HCT116 (cell line): Measurements from ENCODE around the gene POLR2J. TPM values are rescaled to one million over a fixed set of nuclear protein-coding genes. Genes with fewer than 3 reads are reported as not detected.
A peak's percentile ranks its signal among the peaks of the same experiment; 100 is the strongest.

ENCODE experiments used
- ATAC-seq: fragments of 200-7000 bp; cut with Tn5 transposase; 2 replicates; pipeline ENCODE4 v1.9.1; 2020; ENCODE audit warnings: mild to moderate bottlenecking, moderate library complexity
- BruUV-seq: library from RNA; stranded (reverse); fragments of 400-500 nt; replicated peaks from 2 replicates; lab custom pipeline; 2021; lab: Mats Ljungman, UMichigan
- CTCF ChIA-PET: fragments of 300-600 bp; sonication (Branson Sonifier 250); formaldehyde crosslinking; loops from one replicate; lab custom pipeline; 2021; ENCODE audit warnings: antibody characterized with exemption; lab: Charles Lee
- POLR2A ChIA-PET: fragments of 300-600, 350-600 bp; sonication (Branson Sonifier 250); formaldehyde crosslinking; loops from one replicate; lab custom pipeline; 2021; ENCODE audit warnings: antibody characterized with exemption; lab: Charles Lee
- RAD21 ChIA-PET, 2 experiments: fragments of 300-600 bp; sonication (Branson Sonifier 250); formaldehyde crosslinking; loops; one replicate each; lab custom pipeline; 2023; ENCODE audit warnings: low total read pairs in 2 of 2; ENCODE audit not compliant: uncharacterized antibody in 2 of 2, unreplicated experiment in 2 of 2, low non-redundant PET in 1 of 2; lab: Charles Lee
- DNase-seq: peaks from one replicate; pipeline ENCODE4 v3.0.0-alpha.2; 2010; ENCODE audit warnings: low read depth, low spot score
- H2AFZ ChIP-seq: fragments of 200-600 bp; shearing (Covaris generic), sonication (generic); 2 replicates; pipeline ENCODE4 v1.6.1; 2017; ENCODE audit warnings: low read depth, mixed run types, mixed read lengths, antibody characterized with exemption, low read length; ENCODE audit not compliant: poor library complexity, severe bottlenecking
- H3K27ac ChIP-seq: 2 replicates; pipeline ENCODE4 v1.5.1; 2012; ENCODE audit warnings: low read depth, low read length
- H3K27me3 ChIP-seq: fragments of 200-600 bp; sonication (generic); 2 replicates; pipeline ENCODE4 v1.6.1; 2016; ENCODE audit warnings: mixed run types, low read length, mixed read lengths; ENCODE audit not compliant: insufficient read depth
- H3K36me3 ChIP-seq, 2 experiments: fragments of 200-500 bp in 1 of 2; fragments of 200-600 bp in 1 of 2; sonication (Bioruptor generic) in 1 of 2; sonication (generic) in 1 of 2; 2 replicates each; pipeline versions ENCODE4 v1.5.1 to v1.6.1; 2014 to 2016; ENCODE audit warnings: low read length in 2 of 2, inconsistent platforms in 1 of 2, mixed read lengths in 1 of 2, mixed run types in 1 of 2; ENCODE audit not compliant: insufficient read depth in 2 of 2, control insufficient read depth in 1 of 2
- H3K4me1 ChIP-seq, 2 experiments: fragments of 200-600 bp in 1 of 2; sonication (generic) in 1 of 2; 2 replicates each; pipeline versions ENCODE4 v1.5.1 to v1.6.1; 2012 to 2017; ENCODE audit warnings: low read length in 2 of 2, inconsistent platforms in 1 of 2, mild to moderate bottlenecking in 1 of 2, mixed read lengths in 1 of 2, mixed run types in 1 of 2, moderate library complexity in 1 of 2; ENCODE audit not compliant: insufficient read depth in 2 of 2, control insufficient read depth in 1 of 2
- H3K4me2 ChIP-seq: fragments of 200-600 bp; sonication (generic); 2 replicates; pipeline ENCODE4 v1.6.1; 2017; ENCODE audit warnings: mixed run types, low read length, mixed read lengths
- H3K4me3 ChIP-seq, 2 experiments: fragments of 200-600 bp in 1 of 2; sonication (generic) in 1 of 2; replicated peaks in 1 of 2; 2 replicates each; pipeline ENCODE4 v1.5.1; 2011 to 2016; ENCODE audit warnings: low read length in 2 of 2, control low read depth in 1 of 2, low read depth in 1 of 2, mild to moderate bottlenecking in 1 of 2, mixed read lengths in 1 of 2, mixed run types in 1 of 2
- H3K79me2 ChIP-seq: fragments of 200-600 bp; sonication (generic); 2 replicates; pipeline ENCODE4 v1.6.1; 2017; ENCODE audit warnings: mild to moderate bottlenecking, mixed run types, low read length, moderate library complexity, mixed read lengths; ENCODE audit not compliant: insufficient read depth
- H3K9ac ChIP-seq: fragments of 200-600 bp; sonication (generic); 2 replicates; pipeline ENCODE4 v1.6.1; 2016; ENCODE audit warnings: low read length, mixed read lengths
- H3K9me2 ChIP-seq: fragments of 200-600 bp; sonication (generic), shearing (Covaris generic); 2 replicates; pipeline ENCODE4 v1.6.1; 2017; ENCODE audit warnings: mixed run types, mild to moderate bottlenecking, moderate library complexity; ENCODE audit not compliant: insufficient read depth
- H3K9me3 ChIP-seq, 2 experiments: fragments of 200-500 bp in 1 of 2; fragments of 200-600 bp in 1 of 2; sonication (Bioruptor generic) in 1 of 2; sonication (generic) in 1 of 2; 2 replicates each; pipeline ENCODE4 v1.6.1; 2014 to 2017; ENCODE audit warnings: low read length in 2 of 2, mixed read lengths in 2 of 2, inconsistent platforms in 1 of 2, low read depth in 1 of 2, mild to moderate bottlenecking in 1 of 2, mixed run types in 1 of 2, moderate library complexity in 1 of 2; ENCODE audit not compliant: control insufficient read depth in 1 of 2, insufficient read depth in 1 of 2
- H4K20me1 ChIP-seq: fragments of 200-600 bp; sonication (generic), shearing (Covaris generic); 2 replicates; pipeline ENCODE4 v1.6.1; 2017; ENCODE audit warnings: mixed run types, mild to moderate bottlenecking, moderate library complexity; ENCODE audit not compliant: insufficient read depth
- CEBPB ChIP-seq: IDR thresholded peaks from 2 replicates; pipeline ENCODE4 v1.6.1; 2012; ENCODE audit warnings: low read depth
- CTCF ChIP-seq, 3 experiments: fragments of 200-600 bp in 1 of 3; sonication (generic) in 1 of 3; IDR thresholded peaks in 2 of 3; conservative IDR thresholded peaks in 1 of 3; 2 replicates each; pipeline ENCODE4 v1.5.1; 2012 to 2017; ENCODE audit warnings: low read depth in 2 of 3, low read length in 2 of 3, antibody characterized with exemption in 1 of 3, borderline replicate concordance in 1 of 3, control low read depth in 1 of 3, mild to moderate bottlenecking in 1 of 3, mixed read lengths in 1 of 3, mixed run types in 1 of 3, moderate library complexity in 1 of 3; ENCODE audit not compliant: insufficient read depth in 1 of 3
- EGR1 ChIP-seq: IDR thresholded peaks from 2 replicates; pipeline ENCODE4 v1.6.1; 2012; ENCODE audit warnings: low read depth
- EZH2phosphoT487 ChIP-seq: fragments of 200-600 bp; IDR thresholded peaks from 2 replicates; pipeline ENCODE4 v1.6.1; 2018; ENCODE audit warnings: antibody characterized with exemption, borderline replicate concordance
- RAD21 ChIP-seq: IDR thresholded peaks from 2 replicates; pipeline ENCODE4 v1.6.1; 2012; ENCODE audit warnings: low read depth, mild to moderate bottlenecking
- YY1 ChIP-seq: IDR thresholded peaks from 2 replicates; pipeline ENCODE4 v1.6.1; 2011; ENCODE audit warnings: low read length, low read depth, moderate library complexity, mild to moderate bottlenecking; ENCODE audit not compliant: insufficient replicate concordance; ENCODE audit errors: extremely low read depth
- intact Hi-C: fragments of 100-400 bp; cut with micrococcal nuclease; formaldehyde crosslinking; loops from 2 replicates; pipeline ENCODE4 v1.10.0; 2022
- total RNA-seq: library from RNA; stranded (reverse); gene quantifications from one replicate; pipeline ENCODE4 v1.2.1, GENCODE V29; 2021; ENCODE audit not compliant: unreplicated experiment

Gene POLR2J
- total RNA-seq, 1 experiment from 2014 or later, result 54.9 TPM

GRCh38 chr7:102451371-102452054, 27.2 kb downstream of the POLR2J start:
- DNase-seq, result no peak
- intact Hi-C loops, result loop anchor here (5.0 kb wide), 1 partner anchor 174 kb away; no protein-coding TSS in a partner anchor
- Histone ChIP-seq H3K79me2 (no peaks in the 10 kb centered on the region), H3K9me2 (no peaks in the 10 kb centered on the region), H3K4me2 (no peak overlapping the region), H3K4me3 (no peak overlapping the region), H3K27me3 (no peaks in the 10 kb centered on the region), H3K4me1 (peaks cover 15 to 23% of the 10 kb centered on the region in 2 experiments), H3K27ac (no peak overlapping the region), H3K9me3 (no peaks in the 10 kb centered on the region), H2AFZ (no peak overlapping the region)
- ChIA-PET POLR2A (no interaction called here), CTCF (interaction anchor here (2.2 kb wide), 1 partner anchor 39 kb away, joined by 14 read pairs; no protein-coding TSS in a partner anchor), RAD21 (no interaction called here)
- no peak for ATAC-seq
- TF ChIP-seq CEBPB, result no peak
- TF ChIP-seq YY1, result no peak
- TF ChIP-seq, all 23 proteins: peak for 0
- H4K20me1 ChIP-seq, result no peaks in the 10 kb centered on the region
- no TSS peak for BruUV-seq
- no peak overlapping the region for H3K9ac ChIP-seq
- H3K36me3 ChIP-seq, result no peaks in the 10 kb centered on the region; a peak in 2 of 4 replicates

GRCh38 chr7:102450242-102450641, 28.5 kb downstream of the POLR2J start:
- no peak overlapping the region for H2AFZ ChIP-seq
- peak; percentile 79 for ATAC-seq
- BruUV-seq, result no TSS peak
- no peak for DNase-seq
- POLR2A ChIA-PET, result no interaction called here
- no peaks in the 10 kb centered on the region for H4K20me1 ChIP-seq
- TF ChIP-seq EZH2phosphoT487 (no peak), RAD21 (peak; percentile 81), CTCF (IDR thresholded peaks at IDR 0.05 in 2 of 3, conservative IDR thresholded peaks at IDR 0.05 in 1 of 3; ENCODE audit: borderline replicate concordance in 1 of 3, insufficient read depth in 1 of 3, low read depth in 2 of 3, low read length in 2 of 3) (peak; percentile 46 to 67 (median 50); a peak in 5 of 6 replicates), EGR1 (peak; percentile 45; the same call in 1 of the 2 replicates)
- intact Hi-C loops, result loop anchor here (1.0 to 5.0 kb wide), 3 partner anchors 38 to 173 kb away; no protein-coding TSS in a partner anchor
- no peaks in the 10 kb centered on the region for H3K27me3 ChIP-seq
- H3K27ac ChIP-seq, result no peak overlapping the region
- no peaks in the 10 kb centered on the region for H3K79me2 ChIP-seq
- no peak overlapping the region for H3K4me2 ChIP-seq
- peaks cover 6 to 19% of the 10 kb centered on the region in 2 experiments for H3K4me1 ChIP-seq
- no peak overlapping the region for H3K4me3 ChIP-seq
- no peak overlapping the region for H3K9ac ChIP-seq
- CTCF ChIA-PET, result interaction anchor here (0.6 to 2.2 kb wide), 4 partner anchors 10 to 171 kb away, joined by 3 to 14 read pairs (median 4); no protein-coding TSS in a partner anchor
- H3K9me3 ChIP-seq, result no peaks in the 10 kb centered on the region
- no peaks in the 10 kb centered on the region; a peak in 1 of 4 replicates for H3K36me3 ChIP-seq
- RAD21 ChIA-PET, result interaction anchor here in 1 of 2 experiments (1.7 kb wide), 1 partner anchor 46 kb away, joined by 5 read pairs; no protein-coding TSS in a partner anchor
- H3K9me2 ChIP-seq, result no peaks in the 10 kb centered on the region
